Esophagus squamous epithelium (tissue), 4 donors: ENCODE measurements around the gene CPPED1.

Source experiments
- POLR2A ChIP-seq, 4 donors: fragments of 450-650 bp; IDR thresholded peaks; one replicate each; pipeline ENCODE4 v1.6.1; 2017; ENCODE audit warnings: antibody characterized with exemption in 4 of 4, mild to moderate bottlenecking in 4 of 4, moderate library complexity in 3 of 4
- TF ChIP-seq, protein P1 (sequence below), 6 experiments: fragments of 450-650 bp in 4 of 6; fragments of 200-600 bp in 2 of 6; sonication (generic) in 2 of 6; IDR thresholded peaks; one replicate each; pipeline ENCODE4 v1.5.1; 2016 to 2019; ENCODE audit warnings: antibody characterized with exemption in 6 of 6, mild to moderate bottlenecking in 4 of 6, moderate library complexity in 4 of 6

DNA sequence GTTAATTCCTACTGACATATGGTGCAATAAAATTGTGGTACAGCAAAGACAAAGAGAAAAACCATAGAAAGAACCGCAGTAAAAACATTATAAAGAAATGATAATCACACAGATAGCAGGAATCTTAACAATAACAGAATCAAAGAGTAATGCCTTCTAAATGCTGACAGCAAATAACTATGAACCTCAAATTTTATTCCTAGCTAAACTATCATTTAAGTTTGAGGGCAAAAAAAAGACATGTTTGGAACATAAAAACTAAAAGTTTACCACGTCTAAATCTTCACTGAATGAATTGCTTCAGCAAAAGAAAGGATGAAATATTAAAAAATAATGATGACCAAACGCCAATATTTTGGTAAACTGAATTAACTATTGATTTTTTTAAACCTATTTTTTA is 135.8 kb downstream of the CPPED1 start:
- TF ChIP-seq, protein P1, sequence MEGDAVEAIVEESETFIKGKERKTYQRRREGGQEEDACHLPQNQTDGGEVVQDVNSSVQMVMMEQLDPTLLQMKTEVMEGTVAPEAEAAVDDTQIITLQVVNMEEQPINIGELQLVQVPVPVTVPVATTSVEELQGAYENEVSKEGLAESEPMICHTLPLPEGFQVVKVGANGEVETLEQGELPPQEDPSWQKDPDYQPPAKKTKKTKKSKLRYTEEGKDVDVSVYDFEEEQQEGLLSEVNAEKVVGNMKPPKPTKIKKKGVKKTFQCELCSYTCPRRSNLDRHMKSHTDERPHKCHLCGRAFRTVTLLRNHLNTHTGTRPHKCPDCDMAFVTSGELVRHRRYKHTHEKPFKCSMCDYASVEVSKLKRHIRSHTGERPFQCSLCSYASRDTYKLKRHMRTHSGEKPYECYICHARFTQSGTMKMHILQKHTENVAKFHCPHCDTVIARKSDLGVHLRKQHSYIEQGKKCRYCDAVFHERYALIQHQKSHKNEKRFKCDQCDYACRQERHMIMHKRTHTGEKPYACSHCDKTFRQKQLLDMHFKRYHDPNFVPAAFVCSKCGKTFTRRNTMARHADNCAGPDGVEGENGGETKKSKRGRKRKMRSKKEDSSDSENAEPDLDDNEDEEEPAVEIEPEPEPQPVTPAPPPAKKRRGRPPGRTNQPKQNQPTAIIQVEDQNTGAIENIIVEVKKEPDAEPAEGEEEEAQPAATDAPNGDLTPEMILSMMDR (IDR thresholded peaks at IDR 0.05) = no peak
- TF ChIP-seq POLR2A (IDR thresholded peaks at IDR 0.05) = no peak
